ENCODE data around the gene PTPDC1.

PTPDC1 gene

GRCh38 chr9:94082553-94082952, 1.7 kb upstream of the PTPDC1 start:
- Histone ChIP-seq H3F3A (ENCODE audit: insufficient read depth) (no peaks in the 10 kb centered on the region), H3K9me2 (replicated peaks; ENCODE audit: insufficient read depth, low read length) (no peaks in the 10 kb centered on the region), H3K27ac (ENCODE audit: low read depth, low read length) (no peak overlapping the region), H4K20me1 (ENCODE audit: low read depth, low read length) (no peaks in the 10 kb centered on the region), H3K4me2 (ENCODE audit: low read depth, low read length, poor library complexity, severe bottlenecking) (no peak overlapping the region), H3K4me3 (ENCODE audit: insufficient read depth, low read length, poor library complexity, severe bottlenecking) (no peak overlapping the region), H3K9ac (ENCODE audit: low read length) (no peak overlapping the region), H3K36me3 (ENCODE audit: low read length) (no peaks in the 10 kb centered on the region), H3K27me3 (ENCODE audit: low read length) (0 out of 2 replicates have a peak, but pooled peaks cover 3% of the 10 kb centered on the region), H3K9me3 (ENCODE audit: insufficient read depth, low read length) (no peaks in the 10 kb centered on the region), H3K79me2 (ENCODE audit: insufficient read depth, low read length) (no peaks in the 10 kb centered on the region), H2AFZ (ENCODE audit: low read depth, low read length, severe bottlenecking) (no peak overlapping the region)
- TF ChIP-seq, protein P1, sequence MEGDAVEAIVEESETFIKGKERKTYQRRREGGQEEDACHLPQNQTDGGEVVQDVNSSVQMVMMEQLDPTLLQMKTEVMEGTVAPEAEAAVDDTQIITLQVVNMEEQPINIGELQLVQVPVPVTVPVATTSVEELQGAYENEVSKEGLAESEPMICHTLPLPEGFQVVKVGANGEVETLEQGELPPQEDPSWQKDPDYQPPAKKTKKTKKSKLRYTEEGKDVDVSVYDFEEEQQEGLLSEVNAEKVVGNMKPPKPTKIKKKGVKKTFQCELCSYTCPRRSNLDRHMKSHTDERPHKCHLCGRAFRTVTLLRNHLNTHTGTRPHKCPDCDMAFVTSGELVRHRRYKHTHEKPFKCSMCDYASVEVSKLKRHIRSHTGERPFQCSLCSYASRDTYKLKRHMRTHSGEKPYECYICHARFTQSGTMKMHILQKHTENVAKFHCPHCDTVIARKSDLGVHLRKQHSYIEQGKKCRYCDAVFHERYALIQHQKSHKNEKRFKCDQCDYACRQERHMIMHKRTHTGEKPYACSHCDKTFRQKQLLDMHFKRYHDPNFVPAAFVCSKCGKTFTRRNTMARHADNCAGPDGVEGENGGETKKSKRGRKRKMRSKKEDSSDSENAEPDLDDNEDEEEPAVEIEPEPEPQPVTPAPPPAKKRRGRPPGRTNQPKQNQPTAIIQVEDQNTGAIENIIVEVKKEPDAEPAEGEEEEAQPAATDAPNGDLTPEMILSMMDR (IDR thresholded peaks at IDR 0.05; ENCODE audit: insufficient read depth, low read length, poor library complexity, severe bottlenecking): no peak
- TF ChIP-seq EZH2phosphoT487 (conservative IDR thresholded peaks at IDR 0.05; ENCODE audit: low read length): no peak

DNA sequence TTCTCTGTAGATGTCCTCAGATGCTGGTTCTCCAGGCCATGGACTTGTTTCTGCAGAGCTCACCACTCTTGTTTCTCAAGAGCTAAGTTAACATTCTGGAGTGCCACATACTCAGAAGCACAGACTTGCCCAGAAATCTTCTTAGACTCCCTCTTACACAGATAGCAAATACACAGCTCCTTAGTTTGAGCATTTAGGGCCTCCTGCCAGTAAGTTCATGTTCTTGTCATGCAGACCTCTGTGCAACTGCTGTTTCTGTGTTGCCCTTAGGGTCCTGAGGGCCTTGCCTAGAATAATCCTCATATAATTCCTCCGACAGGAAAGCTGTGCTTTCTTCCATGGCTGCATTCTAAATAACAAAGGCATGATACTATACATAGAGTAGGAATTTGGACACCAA, 1.3 kb upstream of the PTPDC1 start:
- no peak overlapping the region for H3K27ac ChIP-seq (ENCODE audit: low read depth, low read length)
- no peaks in the 10 kb centered on the region for H4K20me1 ChIP-seq (ENCODE audit: low read depth, low read length)
- H3K9me3 ChIP-seq (ENCODE audit: insufficient read depth, low read length): no peaks in the 10 kb centered on the region
- no peaks in the 10 kb centered on the region for H3F3A ChIP-seq (ENCODE audit: insufficient read depth)
- 0 out of 2 replicates have a peak, but pooled peaks cover 3% of the 10 kb centered on the region for H3K27me3 ChIP-seq (ENCODE audit: low read length)
- H3K9me2 ChIP-seq (replicated peaks; ENCODE audit: insufficient read depth, low read length): no peaks in the 10 kb centered on the region
- H3K4me2 ChIP-seq (ENCODE audit: low read depth, low read length, poor library complexity, severe bottlenecking): no peak overlapping the region
- TF ChIP-seq, protein P1 (IDR thresholded peaks at IDR 0.05; ENCODE audit: insufficient read depth, low read length, poor library complexity, severe bottlenecking): no peak
- TF ChIP-seq EZH2phosphoT487 (conservative IDR thresholded peaks at IDR 0.05; ENCODE audit: low read length): no peak
- H2AFZ ChIP-seq (ENCODE audit: low read depth, low read length, severe bottlenecking): no peak overlapping the region
- H3K36me3 ChIP-seq (ENCODE audit: low read length): no peaks in the 10 kb centered on the region
- no peak overlapping the region for H3K9ac ChIP-seq (ENCODE audit: low read length)
- H3K4me3 ChIP-seq (ENCODE audit: insufficient read depth, low read length, poor library complexity, severe bottlenecking): no peak overlapping the region
- H3K79me2 ChIP-seq (ENCODE audit: insufficient read depth, low read length): no peaks in the 10 kb centered on the region

GRCh38 chr9:94083384-94083783, 880 bp upstream of the PTPDC1 start:
- Histone ChIP-seq H3K36me3 (ENCODE audit: low read length) (no peaks in the 10 kb centered on the region), H2AFZ (ENCODE audit: low read depth, low read length, severe bottlenecking) (no peak overlapping the region), H3K9ac (ENCODE audit: low read length) (no peak overlapping the region), H3K9me3 (ENCODE audit: insufficient read depth, low read length) (no peaks in the 10 kb centered on the region), H3F3A (ENCODE audit: insufficient read depth) (no peaks in the 10 kb centered on the region), H3K27me3 (ENCODE audit: low read length) (0 out of 2 replicates have a peak, but pooled peaks cover 3% of the 10 kb centered on the region), H4K20me1 (ENCODE audit: low read depth, low read length) (no peaks in the 10 kb centered on the region), H3K9me2 (replicated peaks; ENCODE audit: insufficient read depth, low read length) (no peaks in the 10 kb centered on the region), H3K4me2 (ENCODE audit: low read depth, low read length, poor library complexity, severe bottlenecking) (no peak overlapping the region), H3K27ac (ENCODE audit: low read depth, low read length) (no peak overlapping the region), H3K79me2 (ENCODE audit: insufficient read depth, low read length) (no peaks in the 10 kb centered on the region), H3K4me3 (ENCODE audit: insufficient read depth, low read length, poor library complexity, severe bottlenecking) (no peak overlapping the region)
- no peak for TF ChIP-seq EZH2phosphoT487 (conservative IDR thresholded peaks at IDR 0.05; ENCODE audit: low read length)
- TF ChIP-seq, protein P1 (IDR thresholded peaks at IDR 0.05; ENCODE audit: insufficient read depth, low read length, poor library complexity, severe bottlenecking): no peak

All from SU-DHL-6 (cell line).